Kidney glomerular epithelial cell (primary cell): ENCODE data around the gene H2AZ1.

Experiments used
- DNase-seq: peaks from one replicate; lab custom pipeline; 2025; lab: John Stamatoyannopoulos, UW

H2AZ1 gene

DNA sequence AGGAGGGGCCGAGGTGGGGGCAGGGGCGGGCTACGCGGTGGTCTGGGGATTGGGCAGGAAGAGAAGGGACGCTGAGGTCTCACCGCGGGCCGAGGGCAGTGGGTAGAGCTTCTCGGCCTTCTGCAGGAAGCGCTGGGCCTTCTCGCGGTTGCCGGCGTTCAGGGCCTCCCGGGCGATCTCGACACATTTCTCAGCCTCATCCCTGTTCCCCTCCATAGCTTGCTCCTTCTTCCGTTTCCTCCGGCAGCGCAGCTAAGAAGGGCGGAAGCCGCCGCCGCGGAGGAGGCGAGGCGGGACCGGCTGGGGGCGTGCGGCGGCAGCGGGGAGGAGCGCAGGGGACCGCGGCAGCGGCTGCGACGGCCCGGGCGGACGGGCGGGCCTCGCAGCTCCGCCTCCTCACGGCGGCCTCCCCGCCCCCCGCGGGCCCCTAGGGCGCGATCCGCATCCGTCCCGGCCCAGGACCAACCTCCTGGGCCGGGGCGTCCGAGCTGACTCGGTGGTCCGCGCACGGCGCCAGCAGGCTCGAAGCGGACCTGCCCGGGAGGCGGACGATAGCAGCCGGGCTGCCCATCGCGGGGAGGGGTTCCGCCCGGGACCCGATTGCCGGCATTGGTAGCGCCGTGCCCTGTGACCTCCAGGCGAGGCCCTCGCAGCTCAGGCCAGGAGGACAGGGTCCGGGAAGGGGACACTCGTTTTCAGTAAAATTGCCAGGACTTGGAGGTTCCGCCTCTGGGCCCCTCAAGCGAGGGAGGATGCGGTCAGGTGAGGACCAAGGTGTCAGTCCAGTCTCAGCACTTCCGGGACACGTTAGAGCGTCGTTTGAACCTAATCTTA is 3.5 kb downstream of the H2AZ1 start, which contains the start of gene DNAJB14:
DNAJB14 (minus strand) TSS at position 263 of the 834 bp plus-strand sequence; CDS start at position 216, 47 bp downstream.
- DNase-seq, result peak; percentile 39

DNA sequence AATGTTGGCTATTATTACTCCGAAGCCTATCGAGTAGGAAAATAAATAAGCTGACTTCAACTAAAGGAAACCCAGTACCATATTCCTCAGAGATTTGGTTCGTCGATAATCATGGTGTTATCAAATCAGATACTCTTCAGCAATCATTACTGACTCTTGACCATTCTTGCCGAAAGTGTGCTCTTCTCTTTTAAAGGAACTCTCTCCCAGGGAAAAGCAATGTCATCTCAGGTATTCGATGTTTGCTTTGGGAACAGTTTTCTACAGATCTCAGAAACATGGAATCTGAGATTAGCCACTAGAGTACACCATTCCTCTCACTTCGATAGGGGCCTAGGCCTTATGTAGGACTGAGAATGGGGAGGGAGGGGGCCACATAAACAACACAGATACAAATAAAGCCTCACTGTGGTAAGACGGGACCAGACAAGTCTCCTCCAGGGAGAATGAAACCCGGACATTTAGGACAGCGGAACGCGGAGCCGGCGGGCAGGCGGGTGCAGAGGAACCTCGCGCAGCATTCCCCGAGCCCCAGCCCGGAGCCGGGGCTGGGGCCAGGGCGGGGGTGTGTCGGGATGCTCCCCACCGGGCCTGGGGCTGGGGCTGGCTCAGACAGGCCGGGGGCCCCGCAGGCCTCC is 4.2 kb downstream of the H2AZ1 start:
- DNase-seq, result peak; percentile 18

DNA sequence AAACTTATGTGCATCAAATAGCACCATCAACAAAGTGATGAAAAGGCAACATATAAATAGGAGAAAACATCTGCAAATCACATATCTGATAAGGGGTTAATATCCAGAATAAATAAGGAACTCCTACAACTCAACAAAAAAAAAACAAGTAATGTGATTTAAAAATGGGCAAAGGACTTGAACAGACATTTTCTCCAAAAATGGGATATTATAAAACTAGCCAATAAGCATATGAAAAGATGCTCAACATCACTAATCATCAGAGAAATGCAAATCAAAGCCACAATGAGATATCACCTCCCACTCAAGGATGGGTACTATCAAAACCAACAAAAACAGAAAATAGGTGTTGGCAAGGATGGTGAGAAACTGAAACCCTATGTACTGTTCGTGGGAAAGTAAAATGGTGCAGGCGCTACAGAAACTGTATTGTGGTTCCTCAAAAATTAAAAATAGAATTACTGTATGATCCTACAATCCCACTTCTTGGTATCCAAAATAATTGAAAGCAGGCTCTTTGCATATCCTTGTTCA is 6.1 kb downstream of the H2AZ1 start:
- no peak for DNase-seq

DNA sequence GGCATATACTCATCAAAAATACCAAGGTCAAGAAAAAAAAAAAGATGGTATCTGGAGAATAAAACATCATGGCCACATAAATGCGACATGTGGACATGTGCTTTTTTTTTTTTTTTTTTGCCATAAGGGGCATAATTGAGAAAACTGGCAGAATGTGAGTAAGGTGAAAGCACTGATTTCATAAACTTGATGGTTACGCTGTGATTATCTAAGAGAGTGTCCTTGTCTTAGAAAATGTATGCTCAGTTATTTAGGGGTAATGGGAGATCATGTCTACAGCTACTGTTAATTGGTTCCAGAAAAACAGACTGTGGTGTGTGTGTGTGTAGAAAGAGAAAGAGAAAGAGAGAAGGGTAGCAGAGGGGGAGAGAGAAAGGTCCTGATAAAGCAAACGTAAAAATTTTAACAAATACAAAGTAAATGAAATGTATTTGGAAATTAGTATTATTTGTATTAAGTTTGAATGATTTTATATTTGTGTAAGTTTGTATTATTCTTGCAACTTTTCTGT is 11.8 kb downstream of the H2AZ1 start:
- DNase-seq, result no peak

DNA sequence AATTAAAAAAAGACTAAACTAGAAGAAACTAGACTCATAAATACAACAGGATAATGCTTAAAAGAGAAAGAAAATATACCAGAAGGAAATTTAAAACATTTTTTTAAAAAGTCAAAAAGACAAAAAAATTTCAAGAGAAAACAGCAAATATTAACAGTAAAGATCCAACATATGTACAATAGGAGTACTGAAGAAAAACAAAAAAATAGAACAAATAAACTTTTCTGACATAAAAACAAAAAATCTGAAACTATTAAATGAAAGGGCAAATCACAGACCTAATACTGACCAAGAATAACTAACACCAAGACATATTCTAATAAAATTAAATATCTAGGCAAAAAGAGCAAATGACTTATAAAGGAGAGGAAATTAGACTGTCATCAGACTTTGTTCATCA is 15.2 kb downstream of the H2AZ1 start:
- DNase-seq, result no peak

DNA sequence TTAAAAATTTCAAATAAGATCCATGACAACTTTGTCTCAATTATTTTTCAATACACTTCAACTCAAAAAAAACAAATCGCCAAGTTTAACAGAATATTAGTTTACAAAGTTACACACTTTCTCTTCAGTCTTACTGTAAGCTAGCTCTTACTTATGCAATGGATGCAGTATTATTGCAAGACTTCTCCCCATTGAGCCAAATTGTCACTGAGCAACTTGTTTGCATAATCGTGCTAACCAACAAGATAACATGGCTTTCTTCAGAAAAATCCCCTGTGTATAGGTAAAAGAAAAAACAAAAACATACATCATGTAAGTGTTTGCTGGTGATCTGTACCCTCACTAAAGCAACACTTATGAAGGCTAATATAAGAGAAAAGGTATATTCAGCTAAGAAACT is 22.5 kb downstream of the H2AZ1 start:
- no peak for DNase-seq

DNA sequence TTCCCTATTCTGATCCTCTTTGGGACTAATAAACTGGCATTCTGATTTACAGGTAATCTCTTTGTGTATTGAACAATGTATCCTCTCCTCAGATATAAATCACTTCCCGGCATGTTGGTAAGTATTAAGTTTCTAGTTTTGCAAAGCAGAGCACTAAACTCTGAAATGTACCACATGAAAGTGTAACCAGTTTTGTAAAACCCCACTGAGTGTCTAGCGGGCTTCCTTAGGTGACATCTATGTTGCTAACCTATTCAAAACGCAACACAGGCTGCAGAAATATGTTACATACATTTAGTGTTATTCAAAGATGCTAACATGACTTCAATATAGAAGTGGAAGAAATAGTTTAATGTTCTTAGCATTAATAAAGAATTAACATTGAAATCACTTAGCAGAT is 28.9 kb downstream of the H2AZ1 start:
- DNase-seq, result no peak

DNA sequence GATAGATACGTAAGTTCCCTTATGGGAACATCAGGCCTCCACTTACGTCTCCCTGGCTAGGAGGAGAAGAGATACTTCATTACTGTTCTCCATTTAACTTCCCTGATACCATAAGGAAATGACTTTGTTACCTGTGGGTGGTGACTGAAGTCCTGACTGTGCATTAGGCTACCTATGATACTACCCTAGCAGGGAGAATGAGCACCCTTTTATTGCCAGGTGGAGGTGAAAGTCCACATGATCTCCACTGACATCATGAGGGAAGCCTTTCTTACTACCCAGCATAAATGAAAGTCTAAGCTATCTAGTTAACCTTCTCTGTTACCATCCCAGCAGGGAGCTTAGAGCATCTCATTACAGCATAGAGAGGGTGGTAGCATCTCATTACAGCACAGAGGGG is 31.4 kb downstream of the H2AZ1 start:
- no peak for DNase-seq

DNA sequence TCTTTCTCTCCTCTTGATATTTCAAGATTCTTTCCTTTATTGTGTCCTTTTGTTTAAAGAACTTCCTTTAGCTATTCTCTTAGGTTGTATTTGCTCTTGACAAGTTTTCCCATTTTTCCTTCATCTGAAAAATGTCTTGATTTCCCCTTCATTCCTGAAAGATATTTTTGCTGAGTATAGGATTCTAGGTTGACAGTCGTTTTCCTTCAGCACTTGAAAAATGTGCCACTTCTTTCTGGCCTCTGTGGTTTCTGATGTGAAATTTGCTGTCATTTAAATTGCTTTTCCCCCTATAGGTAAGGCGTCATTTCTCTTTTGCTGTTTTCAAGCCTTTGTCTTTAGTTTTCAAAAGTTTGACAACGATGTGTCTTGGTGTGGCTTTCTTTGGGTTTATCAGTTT is 32.5 kb downstream of the H2AZ1 start:
- no peak for DNase-seq

DNA sequence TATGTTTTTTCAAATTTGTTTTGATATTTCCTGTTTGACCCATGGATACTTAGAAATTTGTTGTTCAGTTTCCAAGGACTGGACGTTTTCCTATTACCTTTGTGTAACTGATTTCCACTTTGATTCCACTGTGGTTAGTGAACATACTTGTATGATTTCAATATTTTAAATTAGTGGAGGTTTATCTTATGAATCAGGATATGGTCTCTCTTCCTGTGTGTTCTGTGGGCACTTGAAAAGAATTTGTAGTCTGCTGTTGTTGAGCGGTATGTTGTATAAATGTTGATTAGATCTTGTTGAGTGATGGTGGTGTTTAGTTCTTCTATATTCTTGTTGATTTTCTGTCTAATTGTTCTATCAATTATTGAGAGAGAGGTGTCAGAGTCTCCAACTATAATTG is 34.6 kb downstream of the H2AZ1 start:
- DNase-seq, result no peak
